Endothelial cell of umbilical vein (primary cell): Measurements from ENCODE around the gene IQGAP3.

Experiments used
- GATA2 ChIP-seq: IDR thresholded peaks from 2 replicates; pipeline ENCODE4 v1.7.0; 2011; ENCODE audit warnings: low read depth, mild to moderate bottlenecking, moderate library complexity, mixed read lengths, low read length; ENCODE audit not compliant: insufficient read length, insufficient read depth
- POLR2A ChIP-seq: IDR thresholded peaks from 2 replicates; pipeline ENCODE4 v1.6.1; 2012; ENCODE audit warnings: low read depth, mild to moderate bottlenecking, control low read depth, low read length
- TF ChIP-seq, protein P1 (sequence below), 2 donors: IDR thresholded peaks; 1 replicate in 1 of 2; 2 replicates in 1 of 2; pipeline ENCODE4 v1.5.1; 2011; ENCODE audit warnings: low read length in 2 of 2, mild to moderate bottlenecking in 2 of 2, moderate library complexity in 2 of 2, control low read depth in 1 of 2, inconsistent platforms in 1 of 2, low read depth in 1 of 2; ENCODE audit not compliant: insufficient read depth in 1 of 2; ENCODE audit errors: extremely low read depth in 1 of 2

DNA sequence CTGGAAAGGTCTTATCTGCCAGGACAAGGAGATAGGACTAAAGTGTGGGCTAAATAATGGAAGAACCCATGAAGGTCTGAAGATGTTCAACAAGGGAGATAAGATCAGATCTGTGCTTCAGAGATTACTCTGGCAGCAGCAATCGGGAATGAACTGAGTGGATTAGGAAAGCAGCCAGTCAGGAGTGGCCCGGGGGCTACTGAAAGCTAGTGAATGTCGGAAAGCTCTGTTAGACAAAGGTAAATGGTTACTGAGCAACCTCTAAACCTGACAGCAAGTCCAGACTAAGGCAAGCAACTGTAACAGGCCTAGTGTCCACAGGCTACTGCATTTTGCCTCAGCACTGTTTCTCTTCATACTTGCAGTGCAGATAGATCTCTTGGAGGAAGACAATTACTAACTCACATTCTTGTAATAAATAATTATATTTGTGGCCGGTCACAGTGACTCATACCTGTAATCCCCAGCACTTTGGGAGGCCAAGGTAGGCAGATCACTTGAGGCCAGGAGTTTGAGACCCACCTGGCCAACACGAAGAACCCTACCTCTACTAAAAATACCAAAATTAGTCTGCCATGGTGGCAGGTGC, 12.5 kb downstream of the IQGAP3 start:
- TF ChIP-seq GATA2 (no peak), POLR2A (no peak)
- TF ChIP-seq, protein P1, sequence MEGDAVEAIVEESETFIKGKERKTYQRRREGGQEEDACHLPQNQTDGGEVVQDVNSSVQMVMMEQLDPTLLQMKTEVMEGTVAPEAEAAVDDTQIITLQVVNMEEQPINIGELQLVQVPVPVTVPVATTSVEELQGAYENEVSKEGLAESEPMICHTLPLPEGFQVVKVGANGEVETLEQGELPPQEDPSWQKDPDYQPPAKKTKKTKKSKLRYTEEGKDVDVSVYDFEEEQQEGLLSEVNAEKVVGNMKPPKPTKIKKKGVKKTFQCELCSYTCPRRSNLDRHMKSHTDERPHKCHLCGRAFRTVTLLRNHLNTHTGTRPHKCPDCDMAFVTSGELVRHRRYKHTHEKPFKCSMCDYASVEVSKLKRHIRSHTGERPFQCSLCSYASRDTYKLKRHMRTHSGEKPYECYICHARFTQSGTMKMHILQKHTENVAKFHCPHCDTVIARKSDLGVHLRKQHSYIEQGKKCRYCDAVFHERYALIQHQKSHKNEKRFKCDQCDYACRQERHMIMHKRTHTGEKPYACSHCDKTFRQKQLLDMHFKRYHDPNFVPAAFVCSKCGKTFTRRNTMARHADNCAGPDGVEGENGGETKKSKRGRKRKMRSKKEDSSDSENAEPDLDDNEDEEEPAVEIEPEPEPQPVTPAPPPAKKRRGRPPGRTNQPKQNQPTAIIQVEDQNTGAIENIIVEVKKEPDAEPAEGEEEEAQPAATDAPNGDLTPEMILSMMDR (IDR thresholded peaks at IDR 0.05; ENCODE audit: extremely low read depth in 1 of 2, insufficient read depth in 1 of 2, low read depth in 1 of 2, low read length in 2 of 2), result no peak
